Osteocyte (in vitro differentiated cells): ENCODE results near the gene KDM5C. TPM values are rescaled to one million over a fixed set of nuclear protein-coding genes. Genes with fewer than 3 reads are reported as not detected.

Experiments used
- DNase-seq: peaks from one replicate; pipeline ENCODE4 v3.0.0; 2021; ENCODE audit warnings: mixed read lengths; ENCODE audit not compliant: unreplicated experiment; ENCODE audit errors: extremely low spot score
- H3K27ac Mint-ChIP-seq: one replicate; pipeline ENCODE4 v1.8.0; 2021; ENCODE audit warnings: mild to moderate bottlenecking, mixed read lengths; ENCODE audit not compliant: unreplicated experiment
- H3K27me3 Mint-ChIP-seq: one replicate; pipeline ENCODE4 v1.8.0; 2021; ENCODE audit warnings: mixed read lengths; ENCODE audit not compliant: unreplicated experiment
- H3K36me3 Mint-ChIP-seq: one replicate; pipeline ENCODE4 v1.8.0; 2021; ENCODE audit warnings: mixed read lengths; ENCODE audit not compliant: unreplicated experiment
- H3K4me1 Mint-ChIP-seq: one replicate; pipeline ENCODE4 v1.8.0; 2021; ENCODE audit warnings: mixed read lengths; ENCODE audit not compliant: unreplicated experiment
- H3K4me3 Mint-ChIP-seq: one replicate; pipeline ENCODE4 v1.8.0; 2021; ENCODE audit warnings: mild to moderate bottlenecking, moderate library complexity, mixed read lengths; ENCODE audit not compliant: unreplicated experiment
- H3K9me3 Mint-ChIP-seq: one replicate; pipeline ENCODE4 v1.8.0; 2021; ENCODE audit warnings: mixed read lengths; ENCODE audit not compliant: unreplicated experiment
- total RNA-seq: library from RNA; stranded (reverse); gene quantifications from 2 replicates; pipeline ENCODE4 v1.2.1, GENCODE V29; 2021
- TF ChIP-seq, protein P1 (sequence below): fragments of 200-600 bp; sonication (generic); IDR thresholded peaks from 2 replicates; pipeline ENCODE4 v1.5.0; 2021; ENCODE audit warnings: antibody characterized with exemption, mild to moderate bottlenecking, moderate library complexity

The KDM5C gene
- total RNA-seq, 1 donor from 2014 or later = 88.9 TPM

DNA sequence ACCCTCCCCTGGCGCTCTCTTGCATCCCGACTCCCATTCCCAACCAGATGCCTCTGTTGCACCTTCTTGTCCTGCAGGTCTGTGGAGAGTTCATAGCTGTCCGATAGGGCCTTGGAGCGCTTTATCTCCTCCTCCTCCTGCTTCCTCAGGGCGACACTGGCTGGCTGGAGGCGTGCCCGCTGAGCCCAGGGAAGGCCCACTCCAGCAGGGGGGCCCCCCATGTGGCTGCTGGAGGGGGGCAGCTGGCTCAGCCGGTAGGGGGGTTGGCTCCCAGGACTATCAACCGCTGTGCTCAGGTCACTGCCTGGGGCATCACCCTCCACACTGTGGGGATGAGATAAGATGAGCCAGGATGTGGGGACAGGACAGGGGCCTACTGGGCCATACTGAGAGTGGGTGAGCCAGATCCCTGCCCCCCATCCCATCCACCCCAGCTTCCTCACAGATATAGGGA, 30.8 kb upstream of the KDM5C start:
- H3K9me3 Mint-ChIP-seq = peaks cover 5% of the 10 kb centered on the region
- no peak overlapping the region for H3K27ac Mint-ChIP-seq
- TF ChIP-seq, protein P1, sequence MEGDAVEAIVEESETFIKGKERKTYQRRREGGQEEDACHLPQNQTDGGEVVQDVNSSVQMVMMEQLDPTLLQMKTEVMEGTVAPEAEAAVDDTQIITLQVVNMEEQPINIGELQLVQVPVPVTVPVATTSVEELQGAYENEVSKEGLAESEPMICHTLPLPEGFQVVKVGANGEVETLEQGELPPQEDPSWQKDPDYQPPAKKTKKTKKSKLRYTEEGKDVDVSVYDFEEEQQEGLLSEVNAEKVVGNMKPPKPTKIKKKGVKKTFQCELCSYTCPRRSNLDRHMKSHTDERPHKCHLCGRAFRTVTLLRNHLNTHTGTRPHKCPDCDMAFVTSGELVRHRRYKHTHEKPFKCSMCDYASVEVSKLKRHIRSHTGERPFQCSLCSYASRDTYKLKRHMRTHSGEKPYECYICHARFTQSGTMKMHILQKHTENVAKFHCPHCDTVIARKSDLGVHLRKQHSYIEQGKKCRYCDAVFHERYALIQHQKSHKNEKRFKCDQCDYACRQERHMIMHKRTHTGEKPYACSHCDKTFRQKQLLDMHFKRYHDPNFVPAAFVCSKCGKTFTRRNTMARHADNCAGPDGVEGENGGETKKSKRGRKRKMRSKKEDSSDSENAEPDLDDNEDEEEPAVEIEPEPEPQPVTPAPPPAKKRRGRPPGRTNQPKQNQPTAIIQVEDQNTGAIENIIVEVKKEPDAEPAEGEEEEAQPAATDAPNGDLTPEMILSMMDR = no peak
- H3K4me3 Mint-ChIP-seq = no peak overlapping the region
- no peak for DNase-seq
- H3K36me3 Mint-ChIP-seq = peaks cover 5% of the 10 kb centered on the region
- no peaks in the 10 kb centered on the region for H3K27me3 Mint-ChIP-seq
- peaks cover 3% of the 10 kb centered on the region for H3K4me1 Mint-ChIP-seq

DNA sequence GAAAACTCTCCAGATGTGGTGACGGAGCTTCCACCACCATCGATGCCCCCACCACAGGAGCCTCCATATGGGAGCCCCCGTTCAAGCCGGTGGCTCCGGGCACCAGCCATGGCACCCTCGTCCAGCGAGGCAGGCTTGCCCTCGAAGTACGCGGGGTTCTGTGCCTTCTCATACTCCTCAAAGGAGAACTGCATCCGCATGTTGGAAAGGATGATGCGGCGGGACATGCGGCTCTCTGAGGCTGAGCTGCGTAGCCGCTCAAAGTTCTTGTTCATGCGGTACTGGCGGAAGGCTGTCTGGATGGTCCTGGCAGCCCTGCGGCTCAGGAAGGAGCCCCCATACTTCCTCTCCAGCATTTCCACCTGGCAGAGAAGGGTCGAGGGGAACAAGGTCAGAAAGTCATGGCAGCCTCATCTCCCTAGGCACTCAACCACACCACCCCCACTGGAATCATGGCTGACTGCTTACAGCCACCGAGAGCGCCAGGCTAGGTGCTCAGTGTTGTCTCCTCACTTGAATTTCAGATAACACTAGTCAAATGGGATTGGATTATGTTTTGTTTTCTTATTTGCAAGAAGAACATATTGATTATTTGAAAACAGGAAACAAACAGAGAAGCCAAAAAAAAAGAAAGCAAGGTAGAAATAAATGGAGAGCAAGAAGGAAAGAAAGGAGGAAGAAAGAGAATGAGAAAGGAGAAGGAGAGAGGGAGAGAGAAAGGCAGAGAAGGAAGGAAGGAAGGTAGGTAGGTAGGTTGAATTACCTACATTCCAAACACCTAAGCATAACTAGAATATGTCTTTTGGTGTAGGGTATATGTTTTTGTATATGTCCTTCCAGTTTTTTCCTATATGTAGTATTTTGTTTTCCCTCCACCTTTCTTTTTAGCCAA, 29.8 kb upstream of the KDM5C start:
- H3K4me1 Mint-ChIP-seq = peaks cover 3% of the 10 kb centered on the region

DNA sequence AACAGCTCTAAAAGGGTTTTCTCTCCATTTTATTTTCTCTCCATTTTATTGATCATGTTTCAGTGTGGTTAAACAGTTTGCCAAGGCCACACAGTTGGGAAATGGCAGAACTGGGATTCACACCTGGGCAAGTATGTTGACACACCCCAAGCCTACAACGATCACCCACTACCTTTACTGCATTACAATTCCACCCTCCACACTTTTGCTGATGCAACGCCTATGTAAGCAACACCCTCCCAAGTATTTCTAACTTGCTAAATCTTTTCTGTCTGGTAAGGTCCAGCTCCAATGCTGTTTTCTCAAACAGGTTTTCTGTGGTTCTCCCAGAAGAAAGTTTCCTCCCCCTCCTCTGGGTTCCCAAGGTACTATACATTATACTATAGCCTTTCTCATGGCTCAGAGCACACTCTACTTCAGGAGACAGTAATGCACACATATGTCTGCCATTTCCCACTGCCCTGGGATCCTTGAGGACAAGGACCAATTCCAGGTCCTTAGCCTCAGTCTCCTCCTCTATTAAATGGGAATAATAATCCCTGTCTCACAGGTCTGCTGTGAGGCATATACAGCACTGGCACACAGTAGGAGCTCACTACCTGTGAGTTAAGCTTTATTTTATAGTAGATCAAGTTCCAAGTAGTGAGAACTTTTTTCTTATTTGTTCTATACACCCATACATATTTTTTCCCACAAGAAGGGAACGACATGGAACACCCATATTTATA, 28.4 kb upstream of the KDM5C start:
- Mint-ChIP-seq H3K27ac (no peak overlapping the region), H3K36me3 (peaks cover 5% of the 10 kb centered on the region), H3K9me3 (peaks cover 5% of the 10 kb centered on the region), H3K4me1 (peaks cover 3% of the 10 kb centered on the region), H3K4me3 (no peak overlapping the region), H3K27me3 (no peaks in the 10 kb centered on the region)
- TF ChIP-seq, protein P1 = no peak
- no peak for DNase-seq

More for the DNA sequence above, 29.8 kb upstream of the KDM5C start:
- DNase-seq = no peak
- Mint-ChIP-seq H3K27ac (no peak overlapping the region), H3K36me3 (peaks cover 5% of the 10 kb centered on the region), H3K9me3 (peaks cover 5% of the 10 kb centered on the region), H3K4me3 (no peak overlapping the region), H3K27me3 (no peaks in the 10 kb centered on the region)
- TF ChIP-seq, protein P1 = no peak

DNA sequence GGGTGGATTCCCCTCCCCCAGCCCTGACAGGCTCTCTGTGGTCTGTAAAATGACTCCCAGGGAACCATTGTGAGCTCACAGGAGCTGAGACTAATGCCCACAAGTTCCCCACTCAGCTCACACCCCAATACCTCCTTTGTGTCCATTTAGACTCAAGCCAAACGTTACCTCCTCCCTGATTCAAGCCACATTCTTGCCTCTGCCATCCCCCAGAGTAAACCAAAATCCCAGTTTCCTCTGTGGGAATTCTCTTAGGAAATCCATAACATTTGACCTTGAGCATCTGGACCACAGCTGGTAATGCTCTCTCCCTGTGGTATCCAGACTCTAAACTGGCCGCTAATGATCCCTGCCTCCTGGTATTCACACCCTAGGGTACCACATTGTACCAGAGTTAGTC, 26.3 kb upstream of the KDM5C start:
- TF ChIP-seq, protein P1 = no peak
- Mint-ChIP-seq H3K27ac (no peak overlapping the region), H3K4me3 (no peak overlapping the region), H3K4me1 (peaks cover 3% of the 10 kb centered on the region), H3K9me3 (peaks cover 8% of the 10 kb centered on the region), H3K36me3 (peaks cover 5% of the 10 kb centered on the region), H3K27me3 (no peaks in the 10 kb centered on the region)
- DNase-seq = no peak

DNA sequence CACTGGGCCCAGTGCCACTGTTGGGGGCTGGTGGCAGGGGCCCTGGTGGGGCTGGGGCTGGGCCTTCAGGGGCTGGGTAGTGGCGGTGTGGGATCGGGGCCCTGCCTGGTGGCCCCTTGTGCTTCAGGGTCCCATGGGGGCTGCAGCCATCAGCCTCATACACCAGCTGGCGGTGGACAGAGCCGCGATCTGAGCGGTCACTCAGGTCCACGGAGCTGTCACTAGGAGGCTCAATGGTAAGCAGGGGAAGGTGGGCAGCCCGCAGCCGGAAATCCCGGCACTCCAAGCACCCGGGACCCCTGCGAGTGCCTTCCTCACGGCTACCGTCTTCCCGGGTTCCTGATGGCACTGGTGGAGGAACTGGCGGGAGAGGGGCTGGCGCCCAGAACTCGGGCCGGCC, 25.5 kb upstream of the KDM5C start:
- H3K27me3 Mint-ChIP-seq = no peaks in the 10 kb centered on the region

More for the DNA sequence above, 25.5 kb upstream of the KDM5C start:
- peaks cover 5% of the 10 kb centered on the region for H3K36me3 Mint-ChIP-seq
- H3K4me3 Mint-ChIP-seq = no peak overlapping the region
- peaks cover 11% of the 10 kb centered on the region for H3K9me3 Mint-ChIP-seq
- TF ChIP-seq, protein P1 = no peak
- H3K27ac Mint-ChIP-seq = no peak overlapping the region
- no peak for DNase-seq
- peaks cover 3% of the 10 kb centered on the region for H3K4me1 Mint-ChIP-seq
